Thoracic aorta (tissue), 2 donors: ENCODE measurements around the gene TMEM81. TPM values are rescaled to one million over a fixed set of nuclear protein-coding genes. Genes with fewer than 3 reads are reported as not detected.

Source experiments
- ATAC-seq: fragments of 150-250 bp; one replicate; pipeline ENCODE4 v1.8.0; 2017; ENCODE audit warnings: low read depth; ENCODE audit not compliant: insufficient number of reproducible peaks, low FRiP score
- DNase-seq: peaks from one replicate; pipeline ENCODE4 v3.0.0-alpha.2; 2020; ENCODE audit warnings: low spot score
- H3K27ac ChIP-seq, 2 donors: fragments of 200-600 bp; sonication (generic); 1 replicate in 1 of 2; 2 replicates in 1 of 2; pipeline ENCODE4 v1.5.1; 2016; ENCODE audit warnings: mild to moderate bottlenecking in 2 of 2, moderate library complexity in 2 of 2
- H3K27me3 ChIP-seq: fragments of 200-600 bp; sonication (generic); replicated peaks from 2 replicates; pipeline ENCODE4 v1.6.0; 2016; ENCODE audit warnings: mild to moderate bottlenecking; ENCODE audit not compliant: insufficient read depth
- H3K36me3 ChIP-seq: fragments of 200-600 bp; sonication (generic); one replicate; pipeline ENCODE4 v1.5.1; 2016
- H3K4me1 ChIP-seq, 2 donors: fragments of 200-600 bp; sonication (generic); 1 replicate in 1 of 2; 2 replicates in 1 of 2; pipeline versions ENCODE4 v1.5.1 to v1.6.0; 2016; ENCODE audit warnings: low read depth in 2 of 2, mild to moderate bottlenecking in 1 of 2; ENCODE audit not compliant: control insufficient read depth in 1 of 2
- H3K4me3 ChIP-seq: fragments of 200-600 bp; sonication (generic); 2 replicates; pipeline ENCODE4 v1.5.1; 2016; ENCODE audit warnings: mild to moderate bottlenecking
- H3K9me3 ChIP-seq: fragments of 200-600 bp; sonication (generic); 2 replicates; pipeline ENCODE4 v1.5.1; 2016
- total RNA-seq, 2 donors: library from RNA; depleted of rRNA; stranded (reverse); fragments of >200 nt; gene quantifications; one replicate each; pipeline versions ENCODE4 v1.1.0 to v1.2.3, GENCODE V29; 2016
- TF ChIP-seq, protein P1 (sequence below): fragments of 200-600 bp; sonication (generic); IDR thresholded peaks from one replicate; pipeline ENCODE4 v1.5.1; 2019; ENCODE audit warnings: antibody characterized with exemption

Gene TMEM81
- total RNA-seq, 2 donors from 2014 or later: 0.41 to 0.85 TPM

DNA sequence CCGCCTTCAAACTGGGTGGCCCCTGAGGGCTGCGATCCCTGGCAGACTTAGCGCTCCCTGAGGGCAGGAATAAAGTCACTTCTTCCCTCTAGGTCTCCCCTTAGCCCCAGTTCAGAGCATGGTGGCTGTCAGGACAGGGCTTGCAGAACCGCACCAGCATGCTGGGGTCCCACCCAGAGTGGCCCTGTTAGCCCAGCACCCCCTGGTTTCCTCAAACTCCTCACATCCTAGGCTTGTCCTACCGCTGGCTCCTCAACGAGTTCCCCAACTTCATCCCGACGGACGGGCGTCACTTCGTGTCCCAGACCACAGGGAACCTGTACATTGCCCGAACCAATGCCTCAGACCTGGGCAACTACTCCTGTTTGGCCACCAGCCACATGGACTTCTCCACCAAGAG, 25.4 kb downstream of the TMEM81 start:
- DNase-seq (no peak), ATAC-seq (no peak)
- H3K27me3 ChIP-seq: no peaks in the 10 kb centered on the region
- TF ChIP-seq, protein P1, sequence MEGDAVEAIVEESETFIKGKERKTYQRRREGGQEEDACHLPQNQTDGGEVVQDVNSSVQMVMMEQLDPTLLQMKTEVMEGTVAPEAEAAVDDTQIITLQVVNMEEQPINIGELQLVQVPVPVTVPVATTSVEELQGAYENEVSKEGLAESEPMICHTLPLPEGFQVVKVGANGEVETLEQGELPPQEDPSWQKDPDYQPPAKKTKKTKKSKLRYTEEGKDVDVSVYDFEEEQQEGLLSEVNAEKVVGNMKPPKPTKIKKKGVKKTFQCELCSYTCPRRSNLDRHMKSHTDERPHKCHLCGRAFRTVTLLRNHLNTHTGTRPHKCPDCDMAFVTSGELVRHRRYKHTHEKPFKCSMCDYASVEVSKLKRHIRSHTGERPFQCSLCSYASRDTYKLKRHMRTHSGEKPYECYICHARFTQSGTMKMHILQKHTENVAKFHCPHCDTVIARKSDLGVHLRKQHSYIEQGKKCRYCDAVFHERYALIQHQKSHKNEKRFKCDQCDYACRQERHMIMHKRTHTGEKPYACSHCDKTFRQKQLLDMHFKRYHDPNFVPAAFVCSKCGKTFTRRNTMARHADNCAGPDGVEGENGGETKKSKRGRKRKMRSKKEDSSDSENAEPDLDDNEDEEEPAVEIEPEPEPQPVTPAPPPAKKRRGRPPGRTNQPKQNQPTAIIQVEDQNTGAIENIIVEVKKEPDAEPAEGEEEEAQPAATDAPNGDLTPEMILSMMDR: no peak
- no peak overlapping the region for H3K27ac ChIP-seq
- H3K9me3 ChIP-seq: no peaks in the 10 kb centered on the region
- no peaks in the 10 kb centered on the region for H3K36me3 ChIP-seq
- no peak overlapping the region for H3K4me3 ChIP-seq
- peaks cover 0 to 3% of the 10 kb centered on the region in 2 donors for H3K4me1 ChIP-seq

- H3K36me3 ChIP-seq: no peaks in the 10 kb centered on the region
- TF ChIP-seq, protein P1: no peak
- no peaks in the 10 kb centered on the region for H3K27me3 ChIP-seq
- DNase-seq (no peak), ATAC-seq (no peak)
- no peaks in the 10 kb centered on the region for H3K9me3 ChIP-seq
- no peak overlapping the region for H3K4me3 ChIP-seq
- H3K4me1 ChIP-seq: peaks cover 0 to 3% of the 10 kb centered on the region in 2 donors
- no peak overlapping the region for H3K27ac ChIP-seq
Observed at GRCh38 chr1:205057808-205058575, 26.3 kb downstream of the TMEM81 start.

DNA sequence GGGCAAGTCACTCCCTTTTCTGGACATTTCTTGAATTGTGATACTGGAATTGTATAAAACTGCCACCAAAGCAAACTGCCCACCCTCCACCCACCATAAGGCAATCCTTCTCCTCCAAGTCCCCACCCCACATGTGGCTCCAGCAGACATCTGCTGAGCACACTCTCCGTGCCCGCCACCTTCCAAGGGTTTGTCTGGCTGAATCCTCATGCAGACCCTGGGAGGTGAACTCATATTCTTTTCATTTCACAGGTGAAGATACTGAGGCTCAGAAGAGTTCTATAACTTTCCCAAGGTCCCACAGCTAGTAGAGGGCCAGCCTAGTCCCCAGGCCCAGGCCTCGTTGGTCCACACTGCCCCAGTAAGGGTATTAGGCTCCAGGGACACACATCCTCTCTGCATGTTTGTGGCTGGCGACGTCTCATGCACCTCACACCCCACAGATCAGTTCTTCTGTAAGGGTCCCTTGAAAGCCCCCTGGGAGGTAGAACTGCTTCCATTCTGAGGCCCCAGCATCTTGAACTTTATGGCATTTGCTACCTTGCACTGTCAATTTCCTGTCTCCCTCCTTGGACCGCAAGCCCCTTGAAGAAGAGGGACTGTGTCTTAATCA, 27.2 kb downstream of the TMEM81 start:
- Histone ChIP-seq H3K4me1 (peaks cover 0 to 3% of the 10 kb centered on the region in 2 donors), H3K36me3 (no peaks in the 10 kb centered on the region), H3K27ac (no peak overlapping the region), H3K4me3 (no peak overlapping the region), H3K27me3 (no peaks in the 10 kb centered on the region), H3K9me3 (no peaks in the 10 kb centered on the region)
- ATAC-seq: no peak
- DNase-seq: no peak
- TF ChIP-seq, protein P1: no peak

GRCh38 chr1:205056188-205056611, 28.1 kb downstream of the TMEM81 start:
- no peaks in the 10 kb centered on the region for H3K36me3 ChIP-seq
- no peak overlapping the region for H3K4me3 ChIP-seq
- no peak for DNase-seq
- H3K27me3 ChIP-seq: no peaks in the 10 kb centered on the region
- ATAC-seq: no peak
- TF ChIP-seq, protein P1: no peak
- no peaks in the 10 kb centered on the region for H3K4me1 ChIP-seq
- no peak overlapping the region for H3K27ac ChIP-seq
- H3K9me3 ChIP-seq: no peaks in the 10 kb centered on the region

- H3K27me3 ChIP-seq: no peaks in the 10 kb centered on the region
- TF ChIP-seq, protein P1: no peak
- H3K36me3 ChIP-seq: no peaks in the 10 kb centered on the region
- ATAC-seq (no peak), DNase-seq (no peak)
- H3K4me1 ChIP-seq: no peaks in the 10 kb centered on the region
- no peak overlapping the region for H3K27ac ChIP-seq
- no peaks in the 10 kb centered on the region for H3K9me3 ChIP-seq
- H3K4me3 ChIP-seq: no peak overlapping the region
Observed at GRCh38 chr1:205054013-205054412, 30.2 kb downstream of the TMEM81 start.
